ENCODE results near the gene PLCD3. TPM values are rescaled to one million over a fixed set of nuclear protein-coding genes. Genes with fewer than 3 reads are reported as not detected.
A peak's percentile ranks its signal among the peaks of the same experiment; 100 is the strongest.

The PLCD3 gene
- polyA plus RNA-seq, 1 experiment, result 81.6 TPM

DNA sequence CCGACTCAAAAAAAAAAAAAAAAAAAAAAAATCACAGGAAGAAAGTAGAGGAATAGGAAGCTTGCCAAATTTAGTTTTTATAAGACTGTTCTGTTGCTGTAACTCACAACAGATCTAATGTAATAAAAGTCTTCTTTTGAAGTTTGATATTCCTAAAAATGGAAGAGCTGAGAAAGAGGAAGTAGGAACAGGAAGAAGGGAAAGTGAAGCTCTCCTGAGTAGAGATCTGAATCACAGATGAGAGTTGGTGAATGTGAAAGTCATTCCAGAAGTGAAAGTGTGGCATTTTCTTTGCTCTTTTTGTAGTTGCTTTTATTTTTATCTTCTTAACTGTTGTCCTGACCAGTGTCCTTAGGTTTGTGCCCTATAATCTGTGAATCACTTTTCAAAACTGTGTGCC, 69.1 kb downstream of the PLCD3 start:
- Histone ChIP-seq H3K36me3 (ENCODE audit: control insufficient read depth, insufficient read depth, low read length) (no peaks in the 10 kb centered on the region), H3K4me3 (ENCODE audit: low read depth, low read length) (no peak overlapping the region), H3K27me3 (ENCODE audit: control insufficient read depth, insufficient read depth, low read length) (no peaks in the 10 kb centered on the region)
- no peak for DNase-seq (ENCODE audit: low read depth)
- ChIA-PET CTCF (interaction anchor here (0.8 to 2.7 kb wide), 2 partner anchors 36 to 72 kb away, joined by 3 to 9 read pairs; partner anchors contain the start of gene ACBD4), POLR2A (no interaction called here)
- TF ChIP-seq, protein P1, sequence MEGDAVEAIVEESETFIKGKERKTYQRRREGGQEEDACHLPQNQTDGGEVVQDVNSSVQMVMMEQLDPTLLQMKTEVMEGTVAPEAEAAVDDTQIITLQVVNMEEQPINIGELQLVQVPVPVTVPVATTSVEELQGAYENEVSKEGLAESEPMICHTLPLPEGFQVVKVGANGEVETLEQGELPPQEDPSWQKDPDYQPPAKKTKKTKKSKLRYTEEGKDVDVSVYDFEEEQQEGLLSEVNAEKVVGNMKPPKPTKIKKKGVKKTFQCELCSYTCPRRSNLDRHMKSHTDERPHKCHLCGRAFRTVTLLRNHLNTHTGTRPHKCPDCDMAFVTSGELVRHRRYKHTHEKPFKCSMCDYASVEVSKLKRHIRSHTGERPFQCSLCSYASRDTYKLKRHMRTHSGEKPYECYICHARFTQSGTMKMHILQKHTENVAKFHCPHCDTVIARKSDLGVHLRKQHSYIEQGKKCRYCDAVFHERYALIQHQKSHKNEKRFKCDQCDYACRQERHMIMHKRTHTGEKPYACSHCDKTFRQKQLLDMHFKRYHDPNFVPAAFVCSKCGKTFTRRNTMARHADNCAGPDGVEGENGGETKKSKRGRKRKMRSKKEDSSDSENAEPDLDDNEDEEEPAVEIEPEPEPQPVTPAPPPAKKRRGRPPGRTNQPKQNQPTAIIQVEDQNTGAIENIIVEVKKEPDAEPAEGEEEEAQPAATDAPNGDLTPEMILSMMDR (IDR thresholded peaks at IDR 0.05; ENCODE audit: insufficient read depth, low read depth, low read length), result no peak

DNA sequence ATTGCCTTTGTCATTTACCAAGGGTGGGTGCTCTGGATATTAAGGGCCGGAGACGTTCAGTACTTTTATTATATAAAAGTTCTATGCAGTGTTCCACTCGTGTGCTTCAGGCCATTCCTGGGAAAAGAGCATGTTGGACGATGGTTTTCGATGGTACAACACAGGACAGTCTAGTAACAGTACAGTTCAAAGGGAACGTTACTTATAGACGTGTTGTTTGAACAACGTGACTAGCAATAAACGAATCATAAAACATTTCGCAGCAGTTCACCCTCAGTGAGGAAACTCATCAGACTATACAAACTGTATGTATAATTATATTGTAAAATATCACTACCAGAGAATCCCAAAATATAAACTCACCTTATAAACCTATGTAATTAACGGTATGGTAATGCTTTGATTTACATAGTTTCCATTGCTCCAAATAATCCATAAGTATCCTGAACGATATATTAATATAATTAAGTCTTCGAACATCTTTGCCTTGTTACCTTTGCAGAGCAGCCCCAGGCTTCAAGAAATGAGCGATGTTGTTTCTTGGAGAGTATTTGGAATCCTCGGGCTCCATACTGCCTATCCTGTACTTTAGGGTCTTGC, 70.6 kb downstream of the PLCD3 start:
- Histone ChIP-seq H3K4me3 (ENCODE audit: low read depth, low read length) (peak overlapping the region; percentile 68), H3K27me3 (ENCODE audit: control insufficient read depth, insufficient read depth, low read length) (no peaks in the 10 kb centered on the region), H3K36me3 (ENCODE audit: control insufficient read depth, insufficient read depth, low read length) (no peaks in the 10 kb centered on the region)
- ChIA-PET CTCF (interaction anchor here (0.9 to 1.3 kb wide), 4 partner anchors 10 to 74 kb away, joined by 3 to 5 read pairs (median 4); partner anchors contain the start of gene ACBD4), POLR2A (interaction anchor here (0.6 to 1.3 kb wide), 4 partner anchors 12 to 42 kb away, joined by 3 to 5 read pairs (median 4); no protein-coding TSS in a partner anchor)
- DNase-seq (ENCODE audit: low read depth), result peak; percentile 73
- TF ChIP-seq, protein P1 (IDR thresholded peaks at IDR 0.05; ENCODE audit: insufficient read depth, low read depth, low read length), result no peak

GRCh38 chr17:45060797-45061605, 71.3 kb downstream of the PLCD3 start, which contains the start of gene NMT1:
TSS of gene NMT1 (plus strand) at chr17:45061317. CDS start at chr17:45061330, 13 bp downstream.
- TF ChIP-seq, protein P1 (IDR thresholded peaks at IDR 0.05; ENCODE audit: insufficient read depth, low read depth, low read length), result no peak
- Histone ChIP-seq H3K27me3 (ENCODE audit: control insufficient read depth, insufficient read depth, low read length) (no peaks in the 10 kb centered on the region), H3K36me3 (ENCODE audit: control insufficient read depth, insufficient read depth, low read length) (no peaks in the 10 kb centered on the region), H3K4me3 (ENCODE audit: low read depth, low read length) (peak within 1 kb of the TSS; percentile 91)
- CTCF ChIA-PET, result interaction anchor here (0.9 to 1.3 kb wide), 4 partner anchors 11 to 75 kb away, joined by 3 to 5 read pairs (median 4); partner anchors contain the start of gene ACBD4
- DNase-seq (ENCODE audit: low read depth), result peak; percentile 98
- POLR2A ChIA-PET, result interaction anchor here (0.6 to 1.3 kb wide), 4 partner anchors 12 to 41 kb away, joined by 3 to 5 read pairs (median 4); no protein-coding TSS in a partner anchor

DNA sequence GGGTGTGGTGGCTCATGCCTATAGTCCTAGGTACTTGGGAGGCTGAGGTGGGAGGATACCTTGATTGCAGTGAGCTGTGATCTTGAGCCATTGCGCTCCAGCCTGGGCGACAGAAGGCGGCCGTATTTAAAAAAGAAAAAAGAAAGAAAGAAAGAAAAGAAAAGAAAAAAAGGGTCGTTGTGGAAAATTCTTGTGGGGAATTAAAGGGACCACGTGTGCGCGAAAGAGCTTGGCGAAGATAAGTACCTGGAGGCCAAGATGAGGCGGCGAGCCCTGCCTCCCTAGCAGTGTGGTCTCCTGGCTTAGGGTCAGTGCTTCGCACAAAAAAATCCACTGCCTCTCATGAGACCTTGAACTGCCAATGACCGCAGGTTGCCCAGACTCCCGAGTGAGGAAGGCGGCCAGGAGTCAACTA, 71.9 kb downstream of the PLCD3 start:
- POLR2A ChIA-PET, result interaction anchor here (1.0 to 1.3 kb wide), 2 partner anchors 11 to 13 kb away, joined by 5 read pairs; no protein-coding TSS in a partner anchor
- CTCF ChIA-PET, result interaction anchor here (0.9 to 1.3 kb wide), 2 partner anchors 13 to 75 kb away, joined by 3 read pairs; partner anchors contain the start of gene ACBD4
- Histone ChIP-seq H3K36me3 (ENCODE audit: control insufficient read depth, insufficient read depth, low read length) (no peaks in the 10 kb centered on the region), H3K4me3 (ENCODE audit: low read depth, low read length) (peak overlapping the region; percentile 91), H3K27me3 (ENCODE audit: control insufficient read depth, insufficient read depth, low read length) (no peaks in the 10 kb centered on the region)
- TF ChIP-seq, protein P1 (IDR thresholded peaks at IDR 0.05; ENCODE audit: insufficient read depth, low read depth, low read length), result no peak
- DNase-seq (ENCODE audit: low read depth), result no peak

Small RNA genes within 50 kb of the gene (small RNA-seq; reads per million reads assigned to genes)
- gene MIR6784 (ENCODE audit: insufficient read length, low read depth, low replicate concordance) (not detected), gene RF00019 (ENCODE audit: insufficient read length, low read depth, low replicate concordance) (not detected)

Other genes starting within 250 kb of the PLCD3 start
- 72.0 and 121 TPM in 2 replicates for gene EFTUD2, start 233.1 kb downstream of the PLCD3 start, polyA plus RNA-seq (2011; rRNA removed)
- 0.13 and 0.23 TPM in 2 replicates for gene GFAP, start 217.0 kb downstream of the PLCD3 start, polyA plus RNA-seq (2011; rRNA removed)
- gene KIF18B, start 184.7 kb downstream of the PLCD3 start, polyA plus RNA-seq (2011; rRNA removed), result 5.5 and 10.6 TPM in 2 replicates
- gene C1QL1, start 164.2 kb downstream of the PLCD3 start, polyA plus RNA-seq (2011; rRNA removed), result 0.39 and 0.50 TPM in 2 replicates
- 25.4 and 44.2 TPM in 2 replicates for gene DCAKD, start 80.9 kb downstream of the PLCD3 start, polyA plus RNA-seq (2011; rRNA removed)
- 48.1 and 62.5 TPM in 2 replicates for gene NMT1, start 71.2 kb downstream of the PLCD3 start, polyA plus RNA-seq (2011; rRNA removed)
- 5.4 and 7.3 TPM in 2 replicates for gene ACBD4, start 3.2 kb upstream of the PLCD3 start, polyA plus RNA-seq (2011; rRNA removed)
- 16.0 and 16.7 TPM in 2 replicates for gene HEXIM1, start 16.0 kb upstream of the PLCD3 start, polyA plus RNA-seq (2011; rRNA removed)
- 3.9 and 6.3 TPM in 2 replicates for gene HEXIM2, start 29.4 kb upstream of the PLCD3 start, polyA plus RNA-seq (2011; rRNA removed)
- gene FMNL1, start 89.4 kb upstream of the PLCD3 start, polyA plus RNA-seq (2011; rRNA removed), result 2.0 TPM in 2 replicates
- gene SPATA32, start 129.6 kb upstream of the PLCD3 start, polyA plus RNA-seq (2011; rRNA removed), result not detected in 2 replicates
- 4.5 and 6.5 TPM in 2 replicates for gene MAP3K14, start 184.5 kb upstream of the PLCD3 start, polyA plus RNA-seq (2011; rRNA removed)